Thoracic aorta (tissue), 2 donors: ENCODE results near the gene EP400. TPM values are rescaled to one million over a fixed set of nuclear protein-coding genes. Genes with fewer than 3 reads are reported as not detected.

Experiments
- ATAC-seq: fragments of 150-250 bp; one replicate; pipeline ENCODE4 v1.8.0; 2017; ENCODE audit warnings: low read depth; ENCODE audit not compliant: insufficient number of reproducible peaks, low FRiP score
- DNase-seq: peaks from one replicate; pipeline ENCODE4 v3.0.0-alpha.2; 2020; ENCODE audit warnings: low spot score
- H3K27ac ChIP-seq, 2 donors: fragments of 200-600 bp; sonication (generic); 1 replicate in 1 of 2; 2 replicates in 1 of 2; pipeline ENCODE4 v1.5.1; 2016; ENCODE audit warnings: mild to moderate bottlenecking in 2 of 2, moderate library complexity in 2 of 2
- H3K27me3 ChIP-seq: fragments of 200-600 bp; sonication (generic); replicated peaks from 2 replicates; pipeline ENCODE4 v1.6.0; 2016; ENCODE audit warnings: mild to moderate bottlenecking; ENCODE audit not compliant: insufficient read depth
- H3K36me3 ChIP-seq: fragments of 200-600 bp; sonication (generic); one replicate; pipeline ENCODE4 v1.5.1; 2016
- H3K4me1 ChIP-seq, 2 donors: fragments of 200-600 bp; sonication (generic); 1 replicate in 1 of 2; 2 replicates in 1 of 2; pipeline versions ENCODE4 v1.5.1 to v1.6.0; 2016; ENCODE audit warnings: low read depth in 2 of 2, mild to moderate bottlenecking in 1 of 2; ENCODE audit not compliant: control insufficient read depth in 1 of 2
- H3K4me3 ChIP-seq: fragments of 200-600 bp; sonication (generic); 2 replicates; pipeline ENCODE4 v1.5.1; 2016; ENCODE audit warnings: mild to moderate bottlenecking
- H3K9me3 ChIP-seq: fragments of 200-600 bp; sonication (generic); 2 replicates; pipeline ENCODE4 v1.5.1; 2016
- CTCF ChIP-seq: fragments of 200-600 bp; sonication (generic); IDR thresholded peaks from one replicate; pipeline ENCODE4 v1.5.1; 2019; ENCODE audit warnings: antibody characterized with exemption
- total RNA-seq, 2 donors: library from RNA; depleted of rRNA; stranded (reverse); fragments of >200 nt; gene quantifications; one replicate each; pipeline versions ENCODE4 v1.1.0 to v1.2.3, GENCODE V29; 2016

EP400 gene
- total RNA-seq, 2 donors from 2014 or later, result 20.2 to 47.3 TPM

DNA sequence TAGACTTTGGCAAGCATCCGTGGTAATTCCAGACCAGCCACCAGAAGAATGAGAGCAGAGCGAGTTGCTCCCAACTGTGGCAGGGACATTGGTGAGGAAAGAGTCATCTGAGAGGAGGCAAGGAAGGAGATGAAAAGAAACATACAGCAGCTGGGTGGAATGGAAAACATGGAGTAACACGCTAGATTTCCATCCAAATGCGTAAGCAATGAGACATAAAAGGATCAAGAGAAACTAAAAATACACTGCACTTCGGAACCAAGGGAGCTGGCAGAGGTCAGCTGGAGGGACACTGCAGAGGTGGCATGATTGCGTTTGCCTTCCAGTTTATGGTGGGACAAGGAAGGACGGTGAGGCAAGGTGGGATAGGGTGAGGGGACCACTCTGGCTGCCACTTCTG, 111.5 kb downstream of the EP400 start:
- DNase-seq (no peak), ATAC-seq (no peak)
- TF ChIP-seq CTCF, result no peak
- no peaks in the 10 kb centered on the region for H3K27me3 ChIP-seq
- H3K36me3 ChIP-seq, result peaks cover 54% of the 10 kb centered on the region
- no peaks in the 10 kb centered on the region for H3K4me1 ChIP-seq
- H3K9me3 ChIP-seq, result no peaks in the 10 kb centered on the region
- H3K27ac ChIP-seq, result no peak overlapping the region
- no peak overlapping the region for H3K4me3 ChIP-seq

DNA sequence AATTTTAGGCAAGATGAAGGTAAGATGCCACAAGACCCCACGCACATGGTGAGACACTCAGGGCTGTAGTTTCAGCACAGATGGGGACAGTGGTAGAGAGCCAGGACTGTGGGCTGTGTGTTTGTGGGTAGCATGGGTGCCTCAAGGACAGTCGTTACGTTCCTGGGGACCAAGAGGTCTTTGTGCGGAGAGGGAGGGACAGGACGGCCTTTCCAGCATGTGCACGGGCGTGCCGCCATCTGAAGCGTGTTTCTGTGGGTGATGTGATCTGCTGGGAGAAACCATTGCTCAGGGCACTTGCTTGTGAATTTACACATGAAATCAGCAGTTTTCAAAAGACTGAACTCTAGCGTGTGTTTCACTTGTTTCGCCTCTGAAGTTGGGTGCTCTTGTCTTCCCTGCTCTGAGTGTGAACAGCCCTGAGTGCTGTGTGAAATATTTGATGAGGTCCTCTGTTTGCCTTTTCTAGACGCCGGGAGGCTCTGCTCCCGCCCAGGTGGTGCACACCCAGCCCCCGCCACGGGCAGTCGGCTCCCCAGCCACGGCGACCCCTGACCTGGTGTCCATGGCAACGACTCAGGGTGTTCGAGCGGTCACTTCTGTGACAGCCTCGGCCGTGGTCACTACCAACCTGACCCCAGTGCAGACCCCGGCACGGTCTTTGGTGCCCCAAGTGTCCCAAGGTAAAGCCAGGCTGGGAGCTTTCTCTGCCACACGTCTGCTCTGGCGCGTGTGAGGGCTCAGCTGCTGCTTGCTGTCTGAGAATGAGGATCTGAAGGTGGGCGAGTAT, 112.1 kb downstream of the EP400 start:
- ATAC-seq, result no peak
- H3K36me3 ChIP-seq, result peaks cover 47% of the 10 kb centered on the region
- no peaks in the 10 kb centered on the region for H3K27me3 ChIP-seq
- H3K4me3 ChIP-seq, result no peak overlapping the region
- no peak for TF ChIP-seq CTCF
- no peaks in the 10 kb centered on the region for H3K9me3 ChIP-seq
- DNase-seq, result no peak
- H3K4me1 ChIP-seq, result no peaks in the 10 kb centered on the region
- H3K27ac ChIP-seq, result no peak overlapping the region

GRCh38 chr12:132062481-132062880, 112.7 kb downstream of the EP400 start:
- no peak for TF ChIP-seq CTCF
- no peaks in the 10 kb centered on the region for H3K4me1 ChIP-seq
- H3K27ac ChIP-seq, result no peak overlapping the region
- no peak for ATAC-seq
- H3K4me3 ChIP-seq, result no peak overlapping the region
- H3K36me3 ChIP-seq, result peaks cover 46% of the 10 kb centered on the region
- H3K9me3 ChIP-seq, result no peaks in the 10 kb centered on the region
- no peak for DNase-seq
- no peaks in the 10 kb centered on the region for H3K27me3 ChIP-seq

- no peak overlapping the region for H3K4me3 ChIP-seq
- no peak for TF ChIP-seq CTCF
- no peak for ATAC-seq
- peaks cover 56% of the 10 kb centered on the region for H3K36me3 ChIP-seq
- DNase-seq, result no peak
- H3K9me3 ChIP-seq, result no peaks in the 10 kb centered on the region
- no peaks in the 10 kb centered on the region for H3K4me1 ChIP-seq
- H3K27me3 ChIP-seq, result no peaks in the 10 kb centered on the region
- no peak overlapping the region for H3K27ac ChIP-seq
Measured at GRCh38 chr12:132063491-132063890, 113.7 kb downstream of the EP400 start.

DNA sequence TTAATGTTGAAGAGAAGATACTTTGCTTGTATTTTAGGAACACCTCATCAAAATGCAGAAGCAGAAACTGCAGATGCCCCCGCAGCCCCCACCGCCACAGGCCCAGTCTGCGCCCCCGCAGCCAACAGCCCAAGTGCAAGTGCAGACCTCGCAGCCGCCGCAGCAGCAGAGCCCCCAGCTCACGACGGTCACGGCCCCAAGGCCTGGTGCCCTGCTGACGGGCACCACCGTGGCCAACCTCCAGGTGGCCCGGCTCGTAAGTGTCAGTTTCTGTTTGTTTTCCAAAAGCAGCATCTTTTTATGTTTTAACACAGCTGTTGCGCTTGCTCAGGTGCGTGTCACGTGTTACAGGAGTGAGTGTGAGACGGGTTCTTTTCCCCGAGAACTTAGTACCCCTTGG, 114.9 kb downstream of the EP400 start:
- ATAC-seq (no peak), DNase-seq (no peak)
- H3K4me3 ChIP-seq, result no peak overlapping the region
- H3K27ac ChIP-seq, result no peak overlapping the region
- TF ChIP-seq CTCF, result no peak
- H3K4me1 ChIP-seq, result no peaks in the 10 kb centered on the region
- H3K9me3 ChIP-seq, result no peaks in the 10 kb centered on the region
- H3K27me3 ChIP-seq, result no peaks in the 10 kb centered on the region
- peaks cover 56% of the 10 kb centered on the region for H3K36me3 ChIP-seq
